ENCODE results near the gene CD74. TPM values are rescaled to one million over a fixed set of nuclear protein-coding genes. Genes with fewer than 3 reads are reported as not detected.

CD74 gene
- total RNA-seq, 1 donor from 2014 or later, result 15.7 TPM

GRCh38 chr5:150392680-150393079, 20.0 kb downstream of the CD74 start:
- H2AFZ ChIP-seq (ENCODE audit: low read depth, low read length), result no peak overlapping the region
- no peaks in the 10 kb centered on the region for H3K9me3 ChIP-seq (ENCODE audit: insufficient read depth, low read depth, low read length)
- no peak for DNase-seq (ENCODE audit: low read depth)
- H3K27ac ChIP-seq (ENCODE audit: low read depth, low read length), result no peak overlapping the region
- no peaks in the 10 kb centered on the region for H3K27me3 ChIP-seq (ENCODE audit: insufficient read depth, low read length)
- no peaks in the 10 kb centered on the region for H4K20me1 ChIP-seq (ENCODE audit: insufficient read depth, low read length)
- no peak overlapping the region for H3K9ac ChIP-seq (ENCODE audit: low read length)
- Mint-ChIP-seq H3K27me3 (ENCODE audit: low read depth, unreplicated experiment) (no peaks in the 10 kb centered on the region), H3K4me1 (ENCODE audit: low read depth, unreplicated experiment) (no peaks in the 10 kb centered on the region), H3K4me3 (ENCODE audit: unreplicated experiment) (no peak overlapping the region), H3K27ac (ENCODE audit: unreplicated experiment) (no peak overlapping the region), H3K36me3 (ENCODE audit: low read depth, unreplicated experiment) (peaks cover 33% of the 10 kb centered on the region), H3K9me3 (ENCODE audit: unreplicated experiment) (no peaks in the 10 kb centered on the region)
- TF ChIP-seq CTCF (IDR thresholded peaks at IDR 0.05; ENCODE audit: insufficient read depth, low read depth, low read length) (no peak), EZH2 (IDR thresholded peaks at IDR 0.05; ENCODE audit: insufficient read depth, low read length) (no peak)
- no peaks in the 10 kb centered on the region for H3K79me2 ChIP-seq (ENCODE audit: insufficient read depth, low read length)
- peaks cover 4% of the 10 kb centered on the region for H3K4me1 ChIP-seq (ENCODE audit: insufficient read depth, low read length)
- no peak overlapping the region for H3K4me2 ChIP-seq (ENCODE audit: low read length)
- no peak for FAIRE-seq
- H3K4me3 ChIP-seq (ENCODE audit: insufficient read depth, low read depth, low read length), result no peak overlapping the region
- H3K36me3 ChIP-seq (ENCODE audit: insufficient read depth, low read length), result peaks cover 39% of the 10 kb centered on the region

GRCh38 chr5:150391986-150392385, 20.7 kb downstream of the CD74 start:
- Histone ChIP-seq H3K9me3 (ENCODE audit: insufficient read depth, low read depth, low read length) (no peaks in the 10 kb centered on the region), H3K4me1 (ENCODE audit: insufficient read depth, low read length) (peaks cover 4% of the 10 kb centered on the region), H3K36me3 (ENCODE audit: insufficient read depth, low read length) (peaks cover 37% of the 10 kb centered on the region), H3K4me2 (ENCODE audit: low read length) (no peak overlapping the region), H3K9ac (ENCODE audit: low read length) (no peak overlapping the region), H4K20me1 (ENCODE audit: insufficient read depth, low read length) (no peaks in the 10 kb centered on the region), H3K27ac (ENCODE audit: low read depth, low read length) (no peak overlapping the region), H3K4me3 (ENCODE audit: insufficient read depth, low read depth, low read length) (no peak overlapping the region), H3K79me2 (ENCODE audit: insufficient read depth, low read length) (no peaks in the 10 kb centered on the region), H3K27me3 (ENCODE audit: insufficient read depth, low read length) (no peaks in the 10 kb centered on the region), H2AFZ (ENCODE audit: low read depth, low read length) (no peak overlapping the region)
- DNase-seq (ENCODE audit: low read depth) (no peak), FAIRE-seq (no peak)
- H3K4me1 Mint-ChIP-seq (ENCODE audit: low read depth, unreplicated experiment), result no peaks in the 10 kb centered on the region
- H3K27ac Mint-ChIP-seq (ENCODE audit: unreplicated experiment), result no peak overlapping the region
- no peak overlapping the region for H3K4me3 Mint-ChIP-seq (ENCODE audit: unreplicated experiment)
- TF ChIP-seq EZH2 (IDR thresholded peaks at IDR 0.05; ENCODE audit: insufficient read depth, low read length), result no peak
- TF ChIP-seq CTCF (IDR thresholded peaks at IDR 0.05; ENCODE audit: insufficient read depth, low read depth, low read length), result no peak
- H3K9me3 Mint-ChIP-seq (ENCODE audit: unreplicated experiment), result no peaks in the 10 kb centered on the region
- no peaks in the 10 kb centered on the region for H3K27me3 Mint-ChIP-seq (ENCODE audit: low read depth, unreplicated experiment)
- peaks cover 30% of the 10 kb centered on the region for H3K36me3 Mint-ChIP-seq (ENCODE audit: low read depth, unreplicated experiment)

GRCh38 chr5:150391064-150391834, 21.5 kb downstream of the CD74 start:
- H3K79me2 ChIP-seq (ENCODE audit: insufficient read depth, low read length), result no peaks in the 10 kb centered on the region
- peaks cover 4% of the 10 kb centered on the region for H3K4me1 ChIP-seq (ENCODE audit: insufficient read depth, low read length)
- Mint-ChIP-seq H3K27ac (ENCODE audit: unreplicated experiment) (no peak overlapping the region), H3K9me3 (ENCODE audit: unreplicated experiment) (no peaks in the 10 kb centered on the region), H3K36me3 (ENCODE audit: low read depth, unreplicated experiment) (peaks cover 24% of the 10 kb centered on the region), H3K4me1 (ENCODE audit: low read depth, unreplicated experiment) (no peaks in the 10 kb centered on the region), H3K4me3 (ENCODE audit: unreplicated experiment) (no peak overlapping the region), H3K27me3 (ENCODE audit: low read depth, unreplicated experiment) (no peaks in the 10 kb centered on the region)
- H3K9me3 ChIP-seq (ENCODE audit: insufficient read depth, low read depth, low read length), result no peaks in the 10 kb centered on the region
- no peak overlapping the region for H3K27ac ChIP-seq (ENCODE audit: low read depth, low read length)
- peaks cover 33% of the 10 kb centered on the region for H3K36me3 ChIP-seq (ENCODE audit: insufficient read depth, low read length)
- no peak overlapping the region for H3K9ac ChIP-seq (ENCODE audit: low read length)
- no peak overlapping the region for H2AFZ ChIP-seq (ENCODE audit: low read depth, low read length)
- DNase-seq (ENCODE audit: low read depth) (no peak), FAIRE-seq (no peak)
- no peaks in the 10 kb centered on the region for H3K27me3 ChIP-seq (ENCODE audit: insufficient read depth, low read length)
- H3K4me3 ChIP-seq (ENCODE audit: insufficient read depth, low read depth, low read length), result no peak overlapping the region
- no peaks in the 10 kb centered on the region for H4K20me1 ChIP-seq (ENCODE audit: insufficient read depth, low read length)
- TF ChIP-seq CTCF (IDR thresholded peaks at IDR 0.05; ENCODE audit: insufficient read depth, low read depth, low read length) (no peak), EZH2 (IDR thresholded peaks at IDR 0.05; ENCODE audit: insufficient read depth, low read length) (no peak)
- no peak overlapping the region for H3K4me2 ChIP-seq (ENCODE audit: low read length)

Measured in astrocyte (in vitro differentiated cells and primary cell).